Natural killer cell (primary cell): ENCODE measurements around the gene DNAI2. TPM values are rescaled to one million over a fixed set of nuclear protein-coding genes. Genes with fewer than 3 reads are reported as not detected.
A peak's percentile ranks its signal among the peaks of the same experiment; 100 is the strongest.
"Not testable (repeated sequence)": the region's sequence is repeated elsewhere in the genome, so short reads cannot be mapped to it uniquely, and the experiment has no call there.

ENCODE experiments used
- ATAC-seq, 3 donors: fragments of 150-1000 bp in 2 of 3; fragments of 200-7000 bp in 1 of 3; cut with Tn5 transposase; 1 replicate in 1 of 3; 2 replicates in 2 of 3; pipeline ENCODE4 v1.10.0; 2021; ENCODE audit warnings: mild to moderate bottlenecking in 2 of 3, moderate library complexity in 2 of 3
- DNase-seq, 2 donors: peaks; one replicate each; pipeline versions ENCODE4 v3.0.0 to v3.0.0-alpha.2; 2013 to 2021; ENCODE audit warnings: mixed read lengths in 1 of 2
- H3K27ac ChIP-seq: one replicate; pipeline ENCODE4 v1.5.1; 2013; ENCODE audit warnings: mild to moderate bottlenecking, low read length
- H3K27me3 ChIP-seq: one replicate; pipeline ENCODE4 v1.6.1; 2013; ENCODE audit warnings: low read length; ENCODE audit not compliant: control insufficient read depth, insufficient read depth
- H3K36me3 ChIP-seq: one replicate; pipeline ENCODE4 v1.6.1; 2013; ENCODE audit warnings: low read length; ENCODE audit not compliant: control insufficient read depth, insufficient read depth
- H3K4me1 ChIP-seq: one replicate; pipeline ENCODE4 v1.6.1; 2013; ENCODE audit warnings: low read length; ENCODE audit not compliant: control insufficient read depth, insufficient read depth
- H3K4me3 ChIP-seq: one replicate; pipeline ENCODE4 v1.5.1; 2013; ENCODE audit warnings: low read length
- H3K9me3 ChIP-seq: one replicate; pipeline ENCODE4 v1.6.1; 2013; ENCODE audit warnings: low read length; ENCODE audit not compliant: control insufficient read depth, insufficient read depth
- H3K27ac Mint-ChIP-seq, 2 donors: one replicate each; pipeline ENCODE4 v1.8.0; 2022; ENCODE audit warnings: mild to moderate bottlenecking in 2 of 2, mixed read lengths in 2 of 2, moderate library complexity in 1 of 2
- H3K27me3 Mint-ChIP-seq, 2 donors: one replicate each; pipeline ENCODE4 v1.8.0; 2022; ENCODE audit warnings: low read depth in 2 of 2, mixed read lengths in 2 of 2
- H3K36me3 Mint-ChIP-seq: one replicate; pipeline ENCODE4 v1.8.0; 2022; ENCODE audit warnings: mixed read lengths
- H3K4me1 Mint-ChIP-seq, 2 donors: one replicate each; pipeline ENCODE4 v1.8.0; 2022; ENCODE audit warnings: mixed read lengths in 2 of 2
- H3K4me3 Mint-ChIP-seq: one replicate; pipeline ENCODE4 v1.8.0; 2022; ENCODE audit warnings: mild to moderate bottlenecking, moderate library complexity, mixed read lengths
- H3K9me3 Mint-ChIP-seq, 2 donors: one replicate each; pipeline ENCODE4 v1.8.0; 2022; ENCODE audit warnings: mixed read lengths in 2 of 2
- CTCF ChIP-seq: fragments of 200-600 bp; IDR thresholded peaks from one replicate; pipeline ENCODE4 v1.8.0; 2022; ENCODE audit warnings: antibody characterized with exemption
- WGBS: methylation state at CpG from one replicate; pipeline ENCODE4 v1.1.7; 2013; ENCODE audit warnings: missing lambda C conversion rate; ENCODE audit not compliant: insufficient coverage; 5-methylcytosine and 5-hydroxymethylcytosine counted together
- intact Hi-C: fragments of 100-400 bp; cut with micrococcal nuclease; formaldehyde crosslinking; loops from one replicate; pipeline ENCODE4 v1.14.2; 2022
- total RNA-seq, 4 donors: library from RNA; stranded (reverse); fragments of 120-200 nt in 1 of 4; gene quantifications; one replicate each; pipeline versions ENCODE4 v1.2.3 to v1.2.4, GENCODE V29; 2013 to 2022

Gene DNAI2
- total RNA-seq, 3 donors from 2014 or later (not counting 1 experiment from before 2014, with no cell fraction given) = 0.35 to 1.8 (median 1.2) TPM

- Mint-ChIP-seq H3K27me3 (no peaks in the 10 kb centered on the region), H3K27ac (peak overlapping the region; percentile 48 to 88), H3K36me3 (no peaks in the 10 kb centered on the region), H3K4me1 (peaks cover 30 to 32% of the 10 kb centered on the region in 2 donors), H3K4me3 (no peak overlapping the region), H3K9me3 (no peaks in the 10 kb centered on the region)
- ATAC-seq (no peak), DNase-seq (no peak)
- WGBS = 96% methylated on average over 20 of the region's 20 CpGs
- no peaks in the 10 kb centered on the region for H3K36me3 ChIP-seq
- no peaks in the 10 kb centered on the region for H3K27me3 ChIP-seq
- H3K4me3 ChIP-seq = no peak overlapping the region
- no peak overlapping the region for H3K27ac ChIP-seq
- intact Hi-C loops = loop anchor here (5.0 kb wide), 1 partner anchor 69 kb away; the partner anchor contains the start of gene TTYH2
- no peak for TF ChIP-seq CTCF
- peaks cover 55% of the 10 kb centered on the region for H3K4me1 ChIP-seq
- no peaks in the 10 kb centered on the region for H3K9me3 ChIP-seq
Observed at GRCh38 chr17:74281799-74282198, 7.8 kb downstream of the DNAI2 start.

- DNase-seq, H3K9me3 ChIP-seq, H3K36me3 Mint-ChIP-seq, H3K9me3 Mint-ChIP-seq, ATAC-seq, H3K27me3 Mint-ChIP-seq, H3K4me3 ChIP-seq, H3K36me3 ChIP-seq, H3K27me3 ChIP-seq: not testable (repeated sequence)
- H3K4me1 Mint-ChIP-seq = peaks cover 29 to 31% of the 10 kb centered on the region in 2 donors
- Histone ChIP-seq H3K4me1 (peaks cover 55% of the 10 kb centered on the region), H3K27ac (peak overlapping the region; percentile 62)
- H3K4me3 Mint-ChIP-seq = peak overlapping the region; percentile 73
- 77% methylated on average over 4 of the region's 4 CpGs for WGBS
- intact Hi-C loops = loop anchor here (5.0 kb wide), 1 partner anchor 70 kb away; the partner anchor contains the start of gene TTYH2
- H3K27ac Mint-ChIP-seq = peak overlapping the region; percentile 88 to 94
Observed at GRCh38 chr17:74282274-74282586, 8.2 kb downstream of the DNAI2 start.

DNA sequence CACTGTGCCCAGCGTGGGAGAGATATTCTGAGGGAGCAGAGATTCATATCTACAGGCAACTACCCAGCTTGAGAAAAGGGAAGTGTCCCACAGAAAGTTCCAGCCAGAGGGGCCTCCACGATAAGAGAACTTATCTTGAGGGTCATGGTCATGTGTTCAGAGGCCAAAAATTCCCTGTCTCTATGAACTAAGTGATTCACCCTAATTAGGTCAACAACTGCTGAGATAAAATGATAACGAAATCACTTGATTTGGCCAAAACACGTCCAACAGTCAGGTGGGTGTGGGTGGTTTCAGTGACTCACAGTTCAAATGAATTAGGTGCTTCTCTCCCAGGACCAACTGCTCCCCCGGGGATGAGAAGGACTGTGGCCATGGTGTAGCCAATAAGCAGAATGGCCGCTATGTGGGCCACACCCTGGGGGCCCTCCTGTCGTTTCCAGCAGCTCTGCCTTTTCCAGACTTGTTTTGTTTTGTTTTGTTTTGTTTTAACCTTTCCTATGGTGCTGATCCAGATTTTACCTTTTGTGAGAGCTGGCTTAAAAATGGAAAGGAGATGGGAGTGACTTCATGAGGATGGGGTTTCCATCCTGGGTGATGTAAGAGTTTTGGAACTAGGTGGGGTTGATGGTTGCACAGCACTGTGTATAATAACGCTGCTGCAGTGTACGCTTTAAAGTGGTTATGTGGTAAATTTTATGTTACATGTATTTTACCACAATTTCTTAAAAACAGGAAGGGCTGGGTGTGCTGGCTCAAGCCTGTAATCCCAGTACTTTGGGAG is 8.7 kb downstream of the DNAI2 start:
- peak overlapping the region; percentile 73 for H3K4me3 Mint-ChIP-seq

More for the DNA sequence above, 8.7 kb downstream of the DNAI2 start:
- Mint-ChIP-seq H3K4me1 (peaks cover 29 to 31% of the 10 kb centered on the region in 2 donors), H3K36me3 (no peaks in the 10 kb centered on the region), H3K27ac (peak overlapping the region; percentile 88 to 94), H3K9me3 (no peaks in the 10 kb centered on the region), H3K27me3 (no peaks in the 10 kb centered on the region)
- Histone ChIP-seq H3K27ac (peak overlapping the region; percentile 62), H3K4me3 (no peak overlapping the region), H3K9me3 (no peaks in the 10 kb centered on the region), H3K36me3 (no peaks in the 10 kb centered on the region), H3K27me3 (no peaks in the 10 kb centered on the region), H3K4me1 (peaks cover 55% of the 10 kb centered on the region)
- DNase-seq (peak; percentile 39 to 79), ATAC-seq (peak; percentile 58 to 64 (median 59))
- intact Hi-C loops = loop anchor here (5.0 kb wide), 1 partner anchor 70 kb away; the partner anchor contains the start of gene TTYH2
- no peak for TF ChIP-seq CTCF
- 18% methylated on average over 7 of the region's 9 CpGs for WGBS
